Activated naive CD4-positive, alpha-beta T cell treated with anti-CD3 and anti-CD28 coated beads, Interleukin-2, amount 10 ng/mL, durations not matched to agents 7 days and 5 days (primary cell): ENCODE results near the gene KRTAP3-2.

ENCODE experiments used
- CTCF ChIA-PET: fragments of 350-600 bp; sonication (Branson Sonifier 250); formaldehyde crosslinking; loops from one replicate; lab custom pipeline; 2021; ENCODE audit warnings: antibody characterized with exemption; lab: Charles Lee
- DNase-seq: peaks from one replicate; pipeline ENCODE4 v3.0.0-alpha.2; 2020
- H3K27ac Mint-ChIP-seq: one replicate; pipeline ENCODE4 v1.8.0; 2021; ENCODE audit warnings: mild to moderate bottlenecking, moderate library complexity, mixed read lengths
- H3K27me3 Mint-ChIP-seq: one replicate; pipeline ENCODE4 v1.8.0; 2021; ENCODE audit warnings: mild to moderate bottlenecking, mixed read lengths
- H3K36me3 Mint-ChIP-seq: one replicate; pipeline ENCODE4 v1.8.0; 2021; ENCODE audit warnings: mixed read lengths
- H3K4me1 Mint-ChIP-seq: one replicate; pipeline ENCODE4 v1.8.0; 2021; ENCODE audit warnings: mixed read lengths
- H3K4me3 Mint-ChIP-seq: one replicate; pipeline ENCODE4 v1.8.0; 2021; ENCODE audit warnings: mild to moderate bottlenecking, moderate library complexity, mixed read lengths
- H3K9me3 Mint-ChIP-seq: one replicate; pipeline ENCODE4 v1.8.0; 2021; ENCODE audit warnings: mixed read lengths

Gene KRTAP3-2

GRCh38 chr17:41018541-41018940 is 18.8 kb upstream of the KRTAP3-2 start:
- Mint-ChIP-seq H3K36me3 (no peaks in the 10 kb centered on the region), H3K27ac (no peak overlapping the region), H3K9me3 (no peaks in the 10 kb centered on the region), H3K27me3 (no peaks in the 10 kb centered on the region), H3K4me1 (no peaks in the 10 kb centered on the region), H3K4me3 (no peak overlapping the region)
- DNase-seq: no peak
- CTCF ChIA-PET: no interaction called here

GRCh38 chr17:41016578-41017215 is 17.0 kb upstream of the KRTAP3-2 start:
- CTCF ChIA-PET: no interaction called here
- Mint-ChIP-seq H3K9me3 (no peaks in the 10 kb centered on the region), H3K27me3 (peaks cover 4% of the 10 kb centered on the region), H3K4me3 (no peak overlapping the region), H3K36me3 (no peaks in the 10 kb centered on the region), H3K4me1 (no peaks in the 10 kb centered on the region), H3K27ac (no peak overlapping the region)
- no peak for DNase-seq

GRCh38 chr17:41015454-41015853 is 15.7 kb upstream of the KRTAP3-2 start:
- Mint-ChIP-seq H3K4me3 (no peak overlapping the region), H3K27me3 (peaks cover 4% of the 10 kb centered on the region), H3K27ac (no peak overlapping the region), H3K36me3 (no peaks in the 10 kb centered on the region), H3K4me1 (no peaks in the 10 kb centered on the region), H3K9me3 (no peaks in the 10 kb centered on the region)
- no peak for DNase-seq
- CTCF ChIA-PET: no interaction called here

- CTCF ChIA-PET: no interaction called here
- H3K36me3 Mint-ChIP-seq: no peaks in the 10 kb centered on the region
- DNase-seq: no peak
Measured at GRCh38 chr17:41013606-41014005, 13.9 kb upstream of the KRTAP3-2 start.

GRCh38 chr17:41013181-41013580 is 13.5 kb upstream of the KRTAP3-2 start:
- H3K4me3 Mint-ChIP-seq: no peak overlapping the region
- no peak overlapping the region for H3K27ac Mint-ChIP-seq
- no peaks in the 10 kb centered on the region for H3K36me3 Mint-ChIP-seq
- no peak for DNase-seq
- no peaks in the 10 kb centered on the region for H3K4me1 Mint-ChIP-seq
- H3K9me3 Mint-ChIP-seq: no peaks in the 10 kb centered on the region
- H3K27me3 Mint-ChIP-seq: peaks cover 4% of the 10 kb centered on the region
- CTCF ChIA-PET: no interaction called here

More at GRCh38 chr17:41013606-41014005, 13.9 kb upstream of the KRTAP3-2 start:
- Mint-ChIP-seq H3K4me3 (no peak overlapping the region), H3K27me3 (peaks cover 4% of the 10 kb centered on the region), H3K4me1 (no peaks in the 10 kb centered on the region), H3K27ac (no peak overlapping the region), H3K9me3 (no peaks in the 10 kb centered on the region)

GRCh38 chr17:41012326-41013120 is 12.8 kb upstream of the KRTAP3-2 start:
- Mint-ChIP-seq H3K36me3 (no peaks in the 10 kb centered on the region), H3K27ac (no peak overlapping the region), H3K4me1 (no peaks in the 10 kb centered on the region), H3K9me3 (no peaks in the 10 kb centered on the region), H3K27me3 (peaks cover 4% of the 10 kb centered on the region), H3K4me3 (no peak overlapping the region)
- CTCF ChIA-PET: no interaction called here
- DNase-seq: no peak

GRCh38 chr17:41010441-41010840 is 10.7 kb upstream of the KRTAP3-2 start:
- CTCF ChIA-PET: no interaction called here
- H3K4me1 Mint-ChIP-seq: no peaks in the 10 kb centered on the region
- H3K9me3 Mint-ChIP-seq: no peaks in the 10 kb centered on the region
- no peak overlapping the region for H3K4me3 Mint-ChIP-seq
- no peak overlapping the region for H3K27ac Mint-ChIP-seq
- DNase-seq: no peak
- H3K36me3 Mint-ChIP-seq: no peaks in the 10 kb centered on the region
- peaks cover 4% of the 10 kb centered on the region for H3K27me3 Mint-ChIP-seq

- CTCF ChIA-PET: no interaction called here
- Mint-ChIP-seq H3K9me3 (no peaks in the 10 kb centered on the region), H3K27ac (no peak overlapping the region), H3K36me3 (no peaks in the 10 kb centered on the region), H3K4me1 (no peaks in the 10 kb centered on the region), H3K27me3 (peaks cover 4% of the 10 kb centered on the region), H3K4me3 (no peak overlapping the region)
- DNase-seq: no peak
Measured at GRCh38 chr17:41009936-41010335, 10.2 kb upstream of the KRTAP3-2 start.

GRCh38 chr17:41009301-41009760 is 9.6 kb upstream of the KRTAP3-2 start:
- no peak for DNase-seq
- Mint-ChIP-seq H3K27ac (no peak overlapping the region), H3K4me3 (no peak overlapping the region), H3K36me3 (no peaks in the 10 kb centered on the region), H3K27me3 (peaks cover 7% of the 10 kb centered on the region), H3K4me1 (no peaks in the 10 kb centered on the region), H3K9me3 (no peaks in the 10 kb centered on the region)
- CTCF ChIA-PET: no interaction called here

- CTCF ChIA-PET: no interaction called here
- H3K27me3 Mint-ChIP-seq: peaks cover 9% of the 10 kb centered on the region
- no peak within 1 kb of the TSS for H3K4me3 Mint-ChIP-seq
- DNase-seq: no peak
- no peaks in the 10 kb centered on the region for H3K36me3 Mint-ChIP-seq
- no peaks in the 10 kb centered on the region for H3K4me1 Mint-ChIP-seq
- H3K27ac Mint-ChIP-seq: no peak within 1 kb of the TSS
- no peaks in the 10 kb centered on the region for H3K9me3 Mint-ChIP-seq
Measured at GRCh38 chr17:41008811-41009210, 9.1 kb upstream of the KRTAP3-2 start, which contains the start of gene KRTAP3-1. KRTAP3-1 (minus strand) TSS chr17:41009128; CDS start chr17:41009074, 54 bp downstream.

GRCh38 chr17:41004397-41004796 is 4.7 kb upstream of the KRTAP3-2 start:
- Mint-ChIP-seq H3K27me3 (peaks cover 7% of the 10 kb centered on the region), H3K9me3 (no peaks in the 10 kb centered on the region), H3K4me1 (no peaks in the 10 kb centered on the region), H3K27ac (no peak overlapping the region), H3K4me3 (no peak overlapping the region), H3K36me3 (no peaks in the 10 kb centered on the region)
- no peak for DNase-seq
- CTCF ChIA-PET: no interaction called here

- CTCF ChIA-PET: no interaction called here
- Mint-ChIP-seq H3K27ac (no peak overlapping the region), H3K27me3 (peaks cover 10% of the 10 kb centered on the region), H3K4me3 (no peak overlapping the region), H3K9me3 (no peaks in the 10 kb centered on the region), H3K4me1 (no peaks in the 10 kb centered on the region), H3K36me3 (no peaks in the 10 kb centered on the region)
- no peak for DNase-seq
Measured at GRCh38 chr17:41003926-41004325, 4.2 kb upstream of the KRTAP3-2 start.

- Mint-ChIP-seq H3K27ac (no peak overlapping the region), H3K27me3 (peaks cover 11% of the 10 kb centered on the region), H3K4me1 (no peaks in the 10 kb centered on the region), H3K9me3 (no peaks in the 10 kb centered on the region), H3K36me3 (no peaks in the 10 kb centered on the region), H3K4me3 (no peak overlapping the region)
- CTCF ChIA-PET: no interaction called here
- no peak for DNase-seq
Measured at GRCh38 chr17:41002814-41003213, 3.1 kb upstream of the KRTAP3-2 start.

- Mint-ChIP-seq H3K27me3 (peaks cover 17% of the 10 kb centered on the region), H3K4me3 (no peak overlapping the region), H3K27ac (no peak overlapping the region), H3K9me3 (no peaks in the 10 kb centered on the region), H3K4me1 (no peaks in the 10 kb centered on the region), H3K36me3 (no peaks in the 10 kb centered on the region)
- CTCF ChIA-PET: no interaction called here
- no peak for DNase-seq
Measured at GRCh38 chr17:41001795-41002194, 2.1 kb upstream of the KRTAP3-2 start.

GRCh38 chr17:40997361-40997760 is 2.3 kb downstream of the KRTAP3-2 start:
- Mint-ChIP-seq H3K36me3 (no peaks in the 10 kb centered on the region), H3K27ac (no peak overlapping the region), H3K4me1 (no peaks in the 10 kb centered on the region), H3K9me3 (no peaks in the 10 kb centered on the region), H3K27me3 (peaks cover 21% of the 10 kb centered on the region), H3K4me3 (no peak overlapping the region)
- DNase-seq: no peak
- CTCF ChIA-PET: no interaction called here
